Stomach (tissue), 9 donors: ENCODE measurements around the gene PTPRG. TPM values are rescaled to one million over a fixed set of nuclear protein-coding genes. Genes with fewer than 3 reads are reported as not detected.

Experiments
- DNase-seq, 2 donors: peaks; one replicate each; pipeline versions ENCODE4 v3.0.0 to v3.0.0-alpha.2; 2013 to 2019
- H3K27ac ChIP-seq, 5 donors: fragments of 200-600 bp in 4 of 5; sonication (generic) in 4 of 5; one replicate each; pipeline ENCODE4 v1.5.1; 2013 to 2019; ENCODE audit warnings: mild to moderate bottlenecking in 1 of 5, moderate library complexity in 1 of 5
- H3K27me3 ChIP-seq, 3 donors: fragments of 200-600 bp; sonication (generic); one replicate each; pipeline ENCODE4 v1.5.1; 2017 to 2019; ENCODE audit warnings: mixed run types in 1 of 3
- H3K36me3 ChIP-seq, 4 donors: fragments of 200-600 bp; sonication (generic); 1 replicate in 3 of 4; 2 replicates in 1 of 4; pipeline ENCODE4 v1.5.1; 2016 to 2019
- H3K4me1 ChIP-seq, 4 donors: fragments of 200-600 bp; sonication (generic); one replicate each; pipeline ENCODE4 v1.5.1; 2016 to 2019
- H3K4me3 ChIP-seq, 4 donors: fragments of 200-600 bp; sonication (generic) in 3 of 4; one replicate each; pipeline ENCODE4 v1.5.1; 2016 to 2019; ENCODE audit warnings: mild to moderate bottlenecking in 1 of 4
- H3K9me3 ChIP-seq, 4 donors: fragments of 200-600 bp; sonication (generic); one replicate each; pipeline ENCODE4 v1.5.1; 2016 to 2019
- EP300 ChIP-seq: sonication (generic); formaldehyde crosslinking; IDR thresholded peaks from one replicate; pipeline ENCODE4 v1.6.1; 2017; ENCODE audit warnings: antibody characterized with exemption
- POLR2A ChIP-seq, 4 donors: fragments of 450-650 bp; IDR thresholded peaks; one replicate each; pipeline ENCODE4 v1.6.1; 2016; ENCODE audit warnings: antibody characterized with exemption in 4 of 4, control low read depth in 2 of 4, mild to moderate bottlenecking in 1 of 4, moderate library complexity in 1 of 4
- POLR2AphosphoS5 ChIP-seq, 3 donors: sonication (generic); formaldehyde crosslinking; IDR thresholded peaks; one replicate each; pipeline ENCODE4 v1.6.1; 2016; ENCODE audit warnings: antibody characterized with exemption in 3 of 3
- WGBS, 5 donors: extraction: QIAGEN DNeasy Blood & Tissue Kit in 3 of 5; methylation state at CpG; one replicate each; pipeline versions ENCODE4 v1.1.5 to v1.1.7; 2013 to 2018; 5-methylcytosine and 5-hydroxymethylcytosine counted together
- intact Hi-C: fragments of 100-400 bp; cut with DNase I; formaldehyde crosslinking; loops from one replicate; pipeline ENCODE4 v1.15.1; 2023; ENCODE audit warnings: low total_unique reads
- polyA plus RNA-seq, 3 donors: library from polyadenylated mRNA; stranded (reverse); fragments of 200-250 nt; gene quantifications; one replicate each; pipeline ENCODE4 v1.2.3, GENCODE V29; 2013
- total RNA-seq, 5 donors: library from RNA; depleted of rRNA; stranded (reverse); fragments of >200 nt; gene quantifications; one replicate each; pipeline versions ENCODE4 v1.1.0 to v1.2.3, GENCODE V29; 2014 to 2016
- TF ChIP-seq, protein P1 (sequence below), 7 experiments: fragments of 450-650 bp in 4 of 7; fragments of 200-600 bp in 3 of 7; sonication (generic) in 3 of 7; IDR thresholded peaks; one replicate each; pipeline ENCODE4 v1.5.1; 2016 to 2019; ENCODE audit warnings: antibody characterized with exemption in 7 of 7, control low read depth in 2 of 7, mild to moderate bottlenecking in 1 of 7
- donor health status: healthy with polysubstance abuse.
- donor health status: Bipolar disorder and iron deficiency.
- donor health status: healthy.

The PTPRG gene
- total and polyA plus RNA-seq, 8 donors: 2.4 to 96.0 (median 22.0) TPM

DNA sequence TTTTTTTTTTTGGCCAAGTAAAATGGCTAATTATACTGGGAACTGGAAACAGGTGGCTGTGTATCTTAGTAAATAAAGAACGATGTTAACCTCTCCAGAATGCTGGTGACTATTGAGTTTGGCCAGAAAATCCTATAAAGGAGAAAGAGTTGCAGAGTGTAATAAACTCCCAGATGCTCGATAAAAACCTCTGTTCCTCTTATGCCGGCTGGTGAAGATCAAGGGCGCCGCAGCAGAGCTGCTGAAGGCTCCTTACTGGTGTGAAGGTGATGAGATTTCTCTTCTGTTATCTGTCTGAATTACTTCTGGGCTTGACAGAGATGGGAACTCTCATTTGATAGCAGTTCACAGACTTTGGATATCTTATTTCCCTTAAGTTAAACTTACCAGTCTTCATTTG is 104.6 kb downstream of the PTPRG start:
- peaks cover 0 to 8% (median 3%) of the 10 kb centered on the region in 4 donors for H3K4me1 ChIP-seq
- no peak overlapping the region for H3K4me3 ChIP-seq
- intact Hi-C loops: no loop called here
- H3K27ac ChIP-seq: no peak overlapping the region
- DNase-seq: no peak
- H3K36me3 ChIP-seq: no peaks in the 10 kb centered on the region
- 70 to 89% (median 81%) methylated on average over 5 of the region's 5 CpGs for WGBS, 5 donors
- no peaks in the 10 kb centered on the region for H3K9me3 ChIP-seq
- TF ChIP-seq EP300: no peak
- TF ChIP-seq POLR2AphosphoS5 (IDR thresholded peaks at IDR 0.05): no peak
- TF ChIP-seq POLR2A (IDR thresholded peaks at IDR 0.05): no peak
- TF ChIP-seq, protein P1, sequence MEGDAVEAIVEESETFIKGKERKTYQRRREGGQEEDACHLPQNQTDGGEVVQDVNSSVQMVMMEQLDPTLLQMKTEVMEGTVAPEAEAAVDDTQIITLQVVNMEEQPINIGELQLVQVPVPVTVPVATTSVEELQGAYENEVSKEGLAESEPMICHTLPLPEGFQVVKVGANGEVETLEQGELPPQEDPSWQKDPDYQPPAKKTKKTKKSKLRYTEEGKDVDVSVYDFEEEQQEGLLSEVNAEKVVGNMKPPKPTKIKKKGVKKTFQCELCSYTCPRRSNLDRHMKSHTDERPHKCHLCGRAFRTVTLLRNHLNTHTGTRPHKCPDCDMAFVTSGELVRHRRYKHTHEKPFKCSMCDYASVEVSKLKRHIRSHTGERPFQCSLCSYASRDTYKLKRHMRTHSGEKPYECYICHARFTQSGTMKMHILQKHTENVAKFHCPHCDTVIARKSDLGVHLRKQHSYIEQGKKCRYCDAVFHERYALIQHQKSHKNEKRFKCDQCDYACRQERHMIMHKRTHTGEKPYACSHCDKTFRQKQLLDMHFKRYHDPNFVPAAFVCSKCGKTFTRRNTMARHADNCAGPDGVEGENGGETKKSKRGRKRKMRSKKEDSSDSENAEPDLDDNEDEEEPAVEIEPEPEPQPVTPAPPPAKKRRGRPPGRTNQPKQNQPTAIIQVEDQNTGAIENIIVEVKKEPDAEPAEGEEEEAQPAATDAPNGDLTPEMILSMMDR (IDR thresholded peaks at IDR 0.05): no peak
- no peaks in the 10 kb centered on the region for H3K27me3 ChIP-seq

DNA sequence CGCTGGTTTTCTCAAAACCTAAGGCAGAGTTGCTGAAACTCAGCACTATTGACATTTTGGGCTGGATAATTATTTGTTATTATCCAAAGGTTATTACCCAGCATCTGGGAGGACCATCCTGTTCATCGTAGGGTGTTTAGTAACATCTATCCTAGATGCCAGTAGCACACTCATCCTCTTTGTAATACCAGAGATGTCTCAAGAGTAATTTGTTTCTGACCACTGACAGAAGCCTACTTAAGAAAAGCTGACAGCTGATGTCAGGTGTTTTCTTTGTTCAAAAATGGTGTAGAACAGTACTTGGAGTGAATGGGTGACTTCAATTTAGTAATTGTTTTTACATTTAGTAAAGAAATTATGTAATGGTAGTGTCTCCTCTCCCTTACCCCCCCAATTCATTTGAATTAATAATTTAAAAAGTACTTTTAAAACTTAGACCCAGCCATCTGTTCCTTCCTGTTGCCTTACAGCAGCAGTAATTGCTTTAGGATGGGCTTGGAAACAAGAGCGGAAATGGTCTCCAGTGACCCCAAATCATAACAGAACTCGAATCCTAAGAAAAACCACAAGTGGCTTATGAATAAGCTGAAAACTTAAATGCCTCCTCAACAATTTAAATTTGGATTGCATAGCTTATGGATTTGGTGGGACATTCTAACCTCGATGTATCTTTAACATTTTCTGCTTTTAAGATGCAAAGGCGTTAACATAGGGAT is 105.4 kb downstream of the PTPRG start:
- Histone ChIP-seq H3K27ac (no peak overlapping the region), H3K4me1 (peaks cover 0 to 8% (median 3%) of the 10 kb centered on the region in 4 donors), H3K4me3 (no peak overlapping the region), H3K9me3 (no peaks in the 10 kb centered on the region), H3K36me3 (no peaks in the 10 kb centered on the region), H3K27me3 (no peaks in the 10 kb centered on the region)
- no peak for TF ChIP-seq EP300
- TF ChIP-seq POLR2A (IDR thresholded peaks at IDR 0.05): no peak
- TF ChIP-seq POLR2AphosphoS5 (IDR thresholded peaks at IDR 0.05): no peak
- TF ChIP-seq, protein P1 (IDR thresholded peaks at IDR 0.05): no peak
- DNase-seq: peak in 1 of 2 donors; percentile 47
- 73 to 86% (median 82%) methylated on average over 6 of the region's 6 CpGs for WGBS, 5 donors
- intact Hi-C loops: no loop called here

DNA sequence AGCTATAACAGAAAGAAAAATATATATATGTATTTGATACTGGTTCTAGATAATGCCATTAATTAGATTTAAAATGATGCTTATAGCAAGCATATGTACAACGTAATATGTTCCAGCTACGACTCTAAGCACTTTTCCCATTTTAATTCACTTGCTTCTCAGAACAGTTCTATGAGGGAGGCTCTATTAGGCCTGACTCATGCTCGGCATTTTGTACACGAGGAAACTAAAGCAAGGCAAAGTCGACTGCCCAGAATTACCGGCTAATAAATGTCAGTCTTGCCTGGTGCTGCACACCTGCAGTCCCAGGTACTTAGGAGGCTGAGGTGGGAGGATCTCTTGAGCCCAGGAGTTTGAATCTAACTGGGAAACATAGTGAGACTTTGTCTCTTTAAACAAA is 106.0 kb downstream of the PTPRG start:
- intact Hi-C loops: no loop called here
- Histone ChIP-seq H3K9me3 (no peaks in the 10 kb centered on the region), H3K4me3 (no peak overlapping the region), H3K27me3 (no peaks in the 10 kb centered on the region), H3K4me1 (peaks cover 0 to 8% (median 3%) of the 10 kb centered on the region in 4 donors), H3K27ac (no peak overlapping the region), H3K36me3 (no peaks in the 10 kb centered on the region)
- WGBS, 5 donors: 81 to 92% (median 88%) methylated on average over 6 of the region's 6 CpGs
- no peak for TF ChIP-seq POLR2AphosphoS5 (IDR thresholded peaks at IDR 0.05)
- no peak for TF ChIP-seq POLR2A (IDR thresholded peaks at IDR 0.05)
- TF ChIP-seq EP300: no peak
- TF ChIP-seq, protein P1 (IDR thresholded peaks at IDR 0.05): no peak
- no peak for DNase-seq

DNA sequence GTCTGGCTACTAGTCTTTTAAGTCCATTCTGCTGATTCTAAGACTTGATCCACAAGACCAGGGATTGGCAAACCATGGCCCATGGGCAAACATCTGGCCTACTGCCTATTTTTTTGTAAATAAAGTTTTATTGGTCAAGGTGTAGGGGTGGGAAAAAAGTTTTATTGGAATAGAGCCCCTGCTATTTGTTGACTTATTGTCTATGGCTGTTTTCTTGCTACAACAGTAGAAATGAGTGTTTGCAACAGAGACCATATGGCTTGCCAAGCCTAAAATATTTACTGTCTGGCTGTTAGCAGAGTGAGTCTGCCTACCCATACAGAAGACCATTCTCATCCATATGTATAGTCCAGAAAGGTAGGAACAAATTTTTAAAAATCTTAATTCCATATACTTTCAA is 106.4 kb downstream of the PTPRG start:
- Histone ChIP-seq H3K36me3 (no peaks in the 10 kb centered on the region), H3K4me1 (peaks cover 0 to 8% (median 3%) of the 10 kb centered on the region in 4 donors), H3K4me3 (no peak overlapping the region), H3K27ac (no peak overlapping the region), H3K27me3 (no peaks in the 10 kb centered on the region), H3K9me3 (no peaks in the 10 kb centered on the region)
- TF ChIP-seq, protein P1 (IDR thresholded peaks at IDR 0.05): no peak
- intact Hi-C loops: no loop called here
- no peak for DNase-seq
